HepG2 (cell line): ENCODE measurements around the gene KDM8. TPM values are rescaled to one million over a fixed set of nuclear protein-coding genes. Genes with fewer than 3 reads are reported as not detected.
A peak's percentile ranks its signal among the peaks of the same experiment; 100 is the strongest.

Experiments used
- BCL6 ChIP-seq: IDR thresholded peaks from 2 replicates; pipeline ENCODE4 v1.6.1; 2016; ENCODE audit warnings: missing genetic modification reagents, missing compliant biosample characterization
- DNMT3B ChIP-seq: conservative IDR thresholded peaks from 2 replicates; pipeline ENCODE4 v1.6.1; 2016; ENCODE audit warnings: missing biosample characterization, control low read depth
- FOXJ3 ChIP-seq: sonication (generic); formaldehyde crosslinking; IDR thresholded peaks from 2 replicates; pipeline ENCODE4 v1.4.0; 2020; ENCODE audit warnings: missing genetic modification reagents, mild to moderate bottlenecking, borderline replicate concordance
- MAZ ChIP-seq, 2 experiments: sonication (generic) in 1 of 2; formaldehyde crosslinking in 1 of 2; IDR thresholded peaks; 2 replicates each; pipeline versions ENCODE4 v1.5.0 to v1.6.1; 2012 to 2020; ENCODE audit warnings: low read depth in 2 of 2, mild to moderate bottlenecking in 2 of 2, borderline replicate concordance in 1 of 2, improper control_type of control experiment in 1 of 2, low read length in 1 of 2, missing genetic modification reagents in 1 of 2, moderate library complexity in 1 of 2
- MIER2 ChIP-seq: IDR thresholded peaks from 2 replicates; pipeline ENCODE4 v1.6.1; 2016; ENCODE audit warnings: missing biosample characterization, missing genetic modification reagents
- NFIB ChIP-seq: sonication (generic); formaldehyde crosslinking; IDR thresholded peaks from 2 replicates; pipeline ENCODE4 v1.9.0; 2021; ENCODE audit warnings: missing genetic modification reagents, mild to moderate bottlenecking, borderline replicate concordance
- TCF7L2 ChIP-seq: IDR thresholded peaks from 2 replicates; pipeline ENCODE4 v1.6.1; 2011; ENCODE audit warnings: mild to moderate bottlenecking, low read depth, low read length, moderate library complexity
- U2AF1 ChIP-seq: fragments of 200-400 bp; formaldehyde crosslinking; optimal IDR thresholded peaks from 2 replicates; pipeline ENCODE3; 2017; ENCODE audit warnings: mild to moderate bottlenecking, low read depth, low read length
- ZBTB1 ChIP-seq: sonication (generic); formaldehyde crosslinking; IDR thresholded peaks from 2 replicates; pipeline ENCODE4 v1.4.0; 2020; ENCODE audit warnings: missing genetic modification reagents, borderline replicate concordance
- ZFX ChIP-seq: sonication (generic); formaldehyde crosslinking; IDR thresholded peaks from 2 replicates; pipeline ENCODE4 v1.4.0; 2020; ENCODE audit warnings: mild to moderate bottlenecking, low read depth, missing genetic modification reagents, moderate library complexity
- ZNF138 ChIP-seq: sonication (generic); formaldehyde crosslinking; IDR thresholded peaks from 2 replicates; pipeline ENCODE4 v1.5.0; 2020; ENCODE audit warnings: mild to moderate bottlenecking, low read depth, missing genetic modification reagents
- ZNF260 ChIP-seq: sonication (generic); formaldehyde crosslinking; IDR thresholded peaks from 2 replicates; pipeline ENCODE4 v1.4.0; 2020; ENCODE audit warnings: missing genetic modification reagents, low read depth, mild to moderate bottlenecking, borderline replicate concordance
- ZNF350 ChIP-seq: sonication (generic); formaldehyde crosslinking; IDR thresholded peaks from 2 replicates; pipeline ENCODE4 v1.4.0; 2020; ENCODE audit warnings: mild to moderate bottlenecking, low read depth, missing genetic modification reagents, borderline replicate concordance
- ZNF672 ChIP-seq: sonication (generic); formaldehyde crosslinking; IDR thresholded peaks from 2 replicates; pipeline ENCODE4 v1.8.1; 2022; ENCODE audit warnings: missing genetic modification reagents
- polyA plus RNA-seq, 8 experiments: library from polyadenylated mRNA; depleted of rRNA in 3 of 8; stranded (reverse) in 7 of 8; unstranded in 1 of 8; fragments of >200 nt; fragmentation: Illumina TruSeq in 4 of 8; extraction: Trizol in 4 of 8; gene quantifications; 2 replicates each; pipeline versions ENCODE4 v1.2.1 to v1.2.3, GENCODE V29; 2011 to 2016; ENCODE audit warnings: low read depth in 4 of 8, missing spikeins in 1 of 8, mixed read lengths in 1 of 8; ENCODE audit not compliant: insufficient read depth in 1 of 8
- total RNA-seq, 5 experiments: library from RNA; depleted of rRNA; stranded (reverse); fragments of >200 nt; fragmentation: Illumina TruSeq; extraction: Trizol; gene quantifications; 2 replicates each; pipeline ENCODE4 v1.2.3, GENCODE V29; 2016; ENCODE audit warnings: low read depth in 1 of 5
- TF ChIP-seq, protein P1 (sequence below): sonication (generic); formaldehyde crosslinking; IDR thresholded peaks from 2 replicates; pipeline ENCODE4 v1.4.0; 2020; ENCODE audit warnings: missing genetic modification reagents, mild to moderate bottlenecking, borderline replicate concordance
- TF ChIP-seq, protein P2 (sequence below): sonication (generic); formaldehyde crosslinking; IDR thresholded peaks from 2 replicates; pipeline ENCODE4 v1.5.0; 2020; ENCODE audit warnings: mild to moderate bottlenecking, missing genetic modification reagents
- TF ChIP-seq, protein P3 (sequence below): sonication (generic); formaldehyde crosslinking; IDR thresholded peaks from 2 replicates; pipeline ENCODE4 v1.8.0; 2022; ENCODE audit warnings: missing genetic modification reagents, mild to moderate bottlenecking, moderate library complexity, borderline replicate concordance
- TF ChIP-seq, protein P4 (sequence below): sonication (generic); formaldehyde crosslinking; IDR thresholded peaks from 2 replicates; pipeline ENCODE4 v1.5.1; 2020; ENCODE audit warnings: missing genetic modification reagents, mild to moderate bottlenecking, borderline replicate concordance

The KDM8 gene
- total and polyA plus RNA-seq, 2 of the 13 experiments (the other 11 are each of a cell fraction or from before 2014, with no cell fraction given) = 3.3 to 8.6 TPM

DNA sequence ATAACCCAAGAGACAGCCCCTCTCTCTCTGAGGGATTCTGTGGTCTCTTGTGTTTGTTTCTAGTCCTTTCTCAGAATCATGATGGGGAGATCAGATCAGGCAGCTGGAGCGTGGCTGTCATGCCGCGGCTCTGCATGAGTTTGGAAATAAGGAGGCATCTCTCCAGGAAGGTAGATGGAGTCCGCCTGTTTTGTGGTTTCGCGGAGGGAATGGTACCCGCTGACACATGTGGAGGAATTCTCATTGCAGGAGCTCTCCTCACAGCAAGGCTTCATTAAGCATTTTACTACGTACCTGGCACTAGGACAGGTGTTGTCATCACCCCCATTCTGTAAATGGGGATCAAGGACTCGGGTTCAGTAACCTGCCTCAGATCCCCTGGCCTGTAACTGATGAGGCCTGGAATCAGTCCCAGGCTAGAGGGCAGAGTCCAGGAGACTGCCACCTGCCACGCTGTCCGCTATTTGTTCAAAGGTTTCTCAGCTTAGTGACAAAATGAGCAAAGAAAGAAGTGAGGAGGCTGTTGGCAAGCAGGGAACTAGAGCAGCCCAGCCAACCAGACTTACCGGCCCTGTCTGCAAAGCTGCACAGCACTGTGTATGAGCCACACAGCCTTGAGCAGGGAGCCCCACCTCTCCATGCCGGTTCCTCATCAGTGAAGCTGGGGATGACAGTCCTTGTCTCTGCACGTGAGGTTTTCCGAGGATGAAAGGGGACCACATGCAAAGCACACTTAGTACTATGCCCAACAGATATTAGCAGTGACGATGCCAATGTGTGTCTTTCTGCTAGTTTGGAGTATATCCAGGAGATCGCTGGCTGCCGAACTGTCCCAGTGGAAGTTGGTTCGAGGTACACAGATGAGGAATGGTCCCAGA lies 11.0 kb downstream of the KDM8 start (continued):
- TF ChIP-seq, protein P1, sequence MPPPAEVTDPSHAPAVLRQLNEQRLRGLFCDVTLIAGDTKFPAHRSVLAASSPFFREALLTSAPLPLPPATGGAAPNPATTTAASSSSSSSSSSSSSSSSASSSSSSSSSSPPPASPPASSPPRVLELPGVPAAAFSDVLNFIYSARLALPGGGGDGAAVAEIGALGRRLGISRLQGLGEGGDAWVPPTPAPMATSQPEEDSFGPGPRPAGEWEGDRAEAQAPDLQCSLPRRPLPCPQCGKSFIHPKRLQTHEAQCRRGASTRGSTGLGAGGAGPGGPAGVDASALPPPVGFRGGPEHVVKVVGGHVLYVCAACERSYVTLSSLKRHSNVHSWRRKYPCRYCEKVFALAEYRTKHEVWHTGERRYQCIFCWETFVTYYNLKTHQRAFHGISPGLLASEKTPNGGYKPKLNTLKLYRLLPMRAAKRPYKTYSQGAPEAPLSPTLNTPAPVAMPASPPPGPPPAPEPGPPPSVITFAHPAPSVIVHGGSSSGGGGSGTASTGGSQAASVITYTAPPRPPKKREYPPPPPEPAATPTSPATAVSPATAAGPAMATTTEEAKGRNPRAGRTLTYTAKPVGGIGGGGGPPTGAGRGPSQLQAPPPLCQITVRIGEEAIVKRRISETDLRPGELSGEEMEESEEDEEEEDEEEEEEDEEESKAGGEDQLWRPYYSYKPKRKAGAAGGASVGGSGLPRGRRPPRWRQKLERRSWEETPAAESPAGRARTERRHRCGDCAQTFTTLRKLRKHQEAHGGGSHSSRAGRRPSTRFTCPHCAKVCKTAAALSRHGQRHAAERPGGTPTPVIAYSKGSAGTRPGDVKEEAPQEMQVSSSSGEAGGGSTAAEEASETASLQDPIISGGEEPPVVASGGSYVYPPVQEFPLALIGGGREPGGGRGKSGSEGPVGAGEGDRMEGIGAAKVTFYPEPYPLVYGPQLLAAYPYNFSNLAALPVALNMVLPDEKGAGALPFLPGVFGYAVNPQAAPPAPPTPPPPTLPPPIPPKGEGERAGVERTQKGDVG (CRISPR knock-in tag) = peak; percentile 86; the same call in 1 of the 2 replicates
- no peak for TF ChIP-seq MIER2 (CRISPR knock-in tag)
- TF ChIP-seq DNMT3B = no peak
- no peak for TF ChIP-seq TCF7L2
- no peak for TF ChIP-seq MAZ (IDR thresholded peaks at IDR 0.05; ENCODE audit: borderline replicate concordance, low read depth, low read length)
- no peak for TF ChIP-seq MAZ (CRISPR knock-in tag; IDR thresholded peaks at IDR 0.05; ENCODE audit: low read depth)
- peak; percentile 46; the same call in 1 of the 2 replicates for TF ChIP-seq ZNF350 (CRISPR knock-in tag)
- TF ChIP-seq ZNF138 = no peak
- TF ChIP-seq, protein P2, sequence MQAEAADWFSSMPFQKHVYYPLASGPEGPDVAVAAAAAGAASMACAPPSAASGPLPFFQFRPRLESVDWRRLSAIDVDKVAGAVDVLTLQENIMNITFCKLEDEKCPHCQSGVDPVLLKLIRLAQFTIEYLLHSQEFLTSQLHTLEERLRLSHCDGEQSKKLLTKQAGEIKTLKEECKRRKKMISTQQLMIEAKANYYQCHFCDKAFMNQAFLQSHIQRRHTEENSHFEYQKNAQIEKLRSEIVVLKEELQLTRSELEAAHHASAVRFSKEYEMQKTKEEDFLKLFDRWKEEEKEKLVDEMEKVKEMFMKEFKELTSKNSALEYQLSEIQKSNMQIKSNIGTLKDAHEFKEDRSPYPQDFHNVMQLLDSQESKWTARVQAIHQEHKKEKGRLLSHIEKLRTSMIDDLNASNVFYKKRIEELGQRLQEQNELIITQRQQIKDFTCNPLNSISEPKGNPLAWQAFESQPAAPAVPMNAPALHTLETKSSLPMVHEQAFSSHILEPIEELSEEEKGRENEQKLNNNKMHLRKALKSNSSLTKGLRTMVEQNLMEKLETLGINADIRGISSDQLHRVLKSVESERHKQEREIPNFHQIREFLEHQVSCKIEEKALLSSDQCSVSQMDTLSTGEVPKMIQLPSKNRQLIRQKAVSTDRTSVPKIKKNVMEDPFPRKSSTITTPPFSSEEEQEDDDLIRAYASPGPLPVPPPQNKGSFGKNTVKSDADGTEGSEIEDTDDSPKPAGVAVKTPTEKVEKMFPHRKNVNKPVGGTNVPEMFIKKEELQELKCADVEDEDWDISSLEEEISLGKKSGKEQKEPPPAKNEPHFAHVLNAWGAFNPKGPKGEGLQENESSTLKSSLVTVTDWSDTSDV (CRISPR knock-in tag) = no peak
- TF ChIP-seq U2AF1 = no peak
- TF ChIP-seq ZNF260 = no peak
- no peak for TF ChIP-seq BCL6 (CRISPR knock-in tag)
- no peak for TF ChIP-seq ZBTB1 (CRISPR knock-in tag)
- no peak for TF ChIP-seq FOXJ3
- TF ChIP-seq ZNF672 (CRISPR knock-in tag) = no peak
- TF ChIP-seq, protein P3, sequence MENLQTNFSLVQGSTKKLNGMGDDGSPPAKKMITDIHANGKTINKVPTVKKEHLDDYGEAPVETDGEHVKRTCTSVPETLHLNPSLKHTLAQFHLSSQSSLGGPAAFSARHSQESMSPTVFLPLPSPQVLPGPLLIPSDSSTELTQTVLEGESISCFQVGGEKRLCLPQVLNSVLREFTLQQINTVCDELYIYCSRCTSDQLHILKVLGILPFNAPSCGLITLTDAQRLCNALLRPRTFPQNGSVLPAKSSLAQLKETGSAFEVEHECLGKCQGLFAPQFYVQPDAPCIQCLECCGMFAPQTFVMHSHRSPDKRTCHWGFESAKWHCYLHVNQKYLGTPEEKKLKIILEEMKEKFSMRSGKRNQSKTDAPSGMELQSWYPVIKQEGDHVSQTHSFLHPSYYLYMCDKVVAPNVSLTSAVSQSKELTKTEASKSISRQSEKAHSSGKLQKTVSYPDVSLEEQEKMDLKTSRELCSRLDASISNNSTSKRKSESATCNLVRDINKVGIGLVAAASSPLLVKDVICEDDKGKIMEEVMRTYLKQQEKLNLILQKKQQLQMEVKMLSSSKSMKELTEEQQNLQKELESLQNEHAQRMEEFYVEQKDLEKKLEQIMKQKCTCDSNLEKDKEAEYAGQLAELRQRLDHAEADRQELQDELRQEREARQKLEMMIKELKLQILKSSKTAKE (CRISPR knock-in tag) = no peak
- TF ChIP-seq ZFX = peak; percentile 82
- no peak for TF ChIP-seq NFIB (CRISPR knock-in tag)
- TF ChIP-seq, protein P4, sequence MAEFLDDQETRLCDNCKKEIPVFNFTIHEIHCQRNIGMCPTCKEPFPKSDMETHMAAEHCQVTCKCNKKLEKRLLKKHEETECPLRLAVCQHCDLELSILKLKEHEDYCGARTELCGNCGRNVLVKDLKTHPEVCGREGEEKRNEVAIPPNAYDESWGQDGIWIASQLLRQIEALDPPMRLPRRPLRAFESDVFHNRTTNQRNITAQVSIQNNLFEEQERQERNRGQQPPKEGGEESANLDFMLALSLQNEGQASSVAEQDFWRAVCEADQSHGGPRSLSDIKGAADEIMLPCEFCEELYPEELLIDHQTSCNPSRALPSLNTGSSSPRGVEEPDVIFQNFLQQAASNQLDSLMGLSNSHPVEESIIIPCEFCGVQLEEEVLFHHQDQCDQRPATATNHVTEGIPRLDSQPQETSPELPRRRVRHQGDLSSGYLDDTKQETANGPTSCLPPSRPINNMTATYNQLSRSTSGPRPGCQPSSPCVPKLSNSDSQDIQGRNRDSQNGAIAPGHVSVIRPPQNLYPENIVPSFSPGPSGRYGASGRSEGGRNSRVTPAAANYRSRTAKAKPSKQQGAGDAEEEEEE (CRISPR knock-in tag) = no peak
